H54 (cell line): Measurements from ENCODE around the gene ELFN2.
"Not testable (repeated sequence)": the region's sequence is repeated elsewhere in the genome, so short reads cannot be mapped to it uniquely, and the experiment has no call there.

Experiments
- DNase-seq: peaks from one replicate; pipeline ENCODE4 v3.0.0; 2011; ENCODE audit warnings: low spot score, mixed read lengths; ENCODE audit not compliant: insufficient read length
- FAIRE-seq: peaks from 3 replicates; lab custom pipeline; 2011; peaks lifted over from hg19 to GRCh38; lab: Jason Lieb, UNC
- POLR2A ChIP-seq: IDR thresholded peaks from 2 replicates; pipeline ENCODE4 v1.6.1; 2011; ENCODE audit warnings: low read depth, mild to moderate bottlenecking, low read length

Gene ELFN2, protein sequence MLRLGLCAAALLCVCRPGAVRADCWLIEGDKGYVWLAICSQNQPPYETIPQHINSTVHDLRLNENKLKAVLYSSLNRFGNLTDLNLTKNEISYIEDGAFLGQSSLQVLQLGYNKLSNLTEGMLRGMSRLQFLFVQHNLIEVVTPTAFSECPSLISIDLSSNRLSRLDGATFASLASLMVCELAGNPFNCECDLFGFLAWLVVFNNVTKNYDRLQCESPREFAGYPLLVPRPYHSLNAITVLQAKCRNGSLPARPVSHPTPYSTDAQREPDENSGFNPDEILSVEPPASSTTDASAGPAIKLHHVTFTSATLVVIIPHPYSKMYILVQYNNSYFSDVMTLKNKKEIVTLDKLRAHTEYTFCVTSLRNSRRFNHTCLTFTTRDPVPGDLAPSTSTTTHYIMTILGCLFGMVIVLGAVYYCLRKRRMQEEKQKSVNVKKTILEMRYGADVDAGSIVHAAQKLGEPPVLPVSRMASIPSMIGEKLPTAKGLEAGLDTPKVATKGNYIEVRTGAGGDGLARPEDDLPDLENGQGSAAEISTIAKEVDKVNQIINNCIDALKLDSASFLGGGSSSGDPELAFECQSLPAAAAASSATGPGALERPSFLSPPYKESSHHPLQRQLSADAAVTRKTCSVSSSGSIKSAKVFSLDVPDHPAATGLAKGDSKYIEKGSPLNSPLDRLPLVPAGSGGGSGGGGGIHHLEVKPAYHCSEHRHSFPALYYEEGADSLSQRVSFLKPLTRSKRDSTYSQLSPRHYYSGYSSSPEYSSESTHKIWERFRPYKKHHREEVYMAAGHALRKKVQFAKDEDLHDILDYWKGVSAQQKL

DNA sequence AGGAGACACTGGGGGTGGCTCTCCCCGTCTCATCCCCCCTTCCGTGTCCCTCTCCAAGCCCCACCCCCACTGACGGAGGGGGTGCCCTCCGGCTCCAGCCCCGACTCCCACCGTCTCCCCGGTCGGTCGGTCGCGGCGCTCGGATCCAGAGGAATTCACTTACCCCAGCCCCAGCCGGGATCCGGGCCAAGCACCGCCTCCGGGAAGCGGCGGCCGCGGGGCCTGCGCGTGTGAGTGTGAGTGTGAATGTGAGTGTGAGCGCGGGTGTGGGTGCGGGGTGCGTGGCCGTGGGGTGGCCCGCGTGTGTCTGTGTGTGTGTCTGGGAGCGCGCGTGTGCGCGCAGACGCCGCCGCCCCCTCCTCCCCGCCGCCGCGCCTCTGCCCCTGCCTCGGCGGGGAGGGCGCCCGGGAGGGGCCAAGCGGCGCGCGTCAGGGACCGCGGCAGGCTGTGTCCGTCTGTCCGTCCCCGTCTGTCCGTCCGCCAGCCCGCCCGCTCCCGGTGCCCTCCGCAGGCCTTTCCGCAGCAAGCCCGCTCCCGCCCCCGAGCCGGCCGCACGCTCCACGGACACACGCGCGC, at the start of gene ELFN2:
TSS of gene ELFN2 (minus strand) at position 345 of the 576 bp plus-strand sequence. CDS start 51,945 bp downstream, outside the sequence.
- DNase-seq = peak; percentile 44
- no peak for FAIRE-seq
- 0 out of 2 replicates have a peak, but pooled peaks have one; percentile 22 for TF ChIP-seq POLR2A

- FAIRE-seq = no peak
- TF ChIP-seq POLR2A = no peak
Observed at GRCh38 chr22:37476389-37477329, 49.4 kb upstream of the ELFN2 start.

GRCh38 chr22:37474447-37475090, 47.3 kb upstream of the ELFN2 start:
- DNase-seq (no peak), FAIRE-seq (no peak)
- TF ChIP-seq POLR2A = no peak

More at GRCh38 chr22:37476389-37477329, 49.4 kb upstream of the ELFN2 start:
- no peak for DNase-seq

DNA sequence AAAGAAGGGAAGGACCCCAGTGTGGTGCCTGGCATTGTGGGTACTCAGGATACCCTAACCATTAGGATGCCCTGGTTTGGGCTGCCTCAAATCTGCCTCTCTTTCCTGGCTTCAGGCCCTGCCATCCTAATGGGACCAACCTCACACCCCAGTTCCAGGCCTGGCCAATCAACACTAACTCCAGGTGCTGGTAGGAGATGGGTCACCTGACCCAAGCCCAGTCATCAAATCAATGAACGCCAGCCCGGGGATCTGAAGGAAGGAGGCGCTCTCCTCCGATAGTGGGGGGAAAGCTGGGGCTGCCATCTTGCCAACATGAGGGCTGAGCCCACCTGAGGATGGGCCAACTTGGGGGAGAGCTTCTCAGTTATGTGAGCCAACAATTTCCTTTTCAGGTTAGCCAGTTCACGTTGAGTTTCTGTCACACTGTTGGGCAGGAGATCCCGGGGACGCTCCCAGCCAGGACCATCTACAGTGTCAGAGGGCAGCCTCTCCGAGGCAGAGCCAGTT, 46.2 kb upstream of the ELFN2 start:
- DNase-seq (no peak), FAIRE-seq (no peak)
- no peak for TF ChIP-seq POLR2A

DNA sequence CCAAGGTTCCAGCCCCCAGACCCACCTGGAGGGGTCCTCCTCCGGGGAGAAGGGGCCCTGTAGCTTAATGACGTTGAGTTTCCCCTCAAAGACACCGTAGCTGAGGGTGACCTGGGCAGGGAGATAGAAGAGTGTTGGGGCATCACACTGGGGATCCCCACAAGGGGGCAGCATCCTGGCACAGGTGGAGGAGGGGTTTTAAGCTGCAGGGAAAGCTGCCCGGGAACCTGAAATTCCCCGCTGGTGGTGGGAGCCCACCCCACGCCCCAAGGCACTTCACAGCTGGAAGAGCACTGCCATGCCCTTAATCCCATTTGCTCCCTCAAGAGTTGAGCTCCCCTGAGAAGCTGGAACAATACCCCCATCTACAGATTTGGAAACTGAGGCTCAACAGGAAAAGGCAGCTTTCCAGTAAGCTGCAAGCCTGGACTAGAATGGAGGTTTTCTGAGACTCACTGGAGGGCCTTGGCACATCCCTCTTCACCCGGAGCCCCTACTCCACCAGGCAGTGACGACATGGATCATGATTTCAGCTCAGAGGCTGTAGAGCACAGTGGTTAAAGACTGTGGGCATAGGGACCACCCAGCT, 45.2 kb upstream of the ELFN2 start:
- TF ChIP-seq POLR2A = no peak
- FAIRE-seq (no peak), DNase-seq (peak; percentile 33)

DNA sequence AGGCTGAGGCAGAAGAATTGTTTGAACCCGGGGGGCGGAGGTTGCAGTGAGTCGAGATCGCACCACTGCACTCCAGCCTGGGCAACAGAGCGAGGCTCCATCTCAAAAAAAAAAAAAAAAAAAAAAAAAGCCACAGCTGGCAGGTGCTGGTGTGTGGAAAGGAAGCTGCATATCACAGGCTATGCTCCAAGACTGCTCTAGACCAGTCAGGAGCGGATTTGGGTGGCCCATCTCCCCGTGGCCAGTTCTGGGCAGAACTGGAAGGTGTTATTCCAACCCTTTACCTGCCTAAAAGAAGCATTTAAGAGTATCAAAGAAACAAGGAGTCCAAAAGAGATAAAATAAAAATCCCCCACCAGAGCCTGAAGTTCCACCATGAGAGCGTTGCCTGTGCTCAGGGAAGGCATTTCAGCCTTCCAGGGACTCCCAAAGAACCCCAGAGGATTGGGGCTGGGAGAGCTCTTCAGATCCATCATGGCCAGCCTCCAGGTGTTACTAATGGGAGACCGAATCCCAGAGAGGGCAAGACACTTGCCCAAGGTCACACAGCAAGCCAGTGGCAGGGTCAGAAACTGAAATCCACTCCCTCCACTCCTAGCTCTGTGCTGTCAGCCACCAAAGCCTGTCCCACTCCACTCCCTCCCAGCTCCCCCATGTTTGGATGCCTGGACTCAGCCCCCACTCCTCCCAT, 44.6 kb upstream of the ELFN2 start:
- DNase-seq (no peak), FAIRE-seq (no peak)
- no peak for TF ChIP-seq POLR2A

DNA sequence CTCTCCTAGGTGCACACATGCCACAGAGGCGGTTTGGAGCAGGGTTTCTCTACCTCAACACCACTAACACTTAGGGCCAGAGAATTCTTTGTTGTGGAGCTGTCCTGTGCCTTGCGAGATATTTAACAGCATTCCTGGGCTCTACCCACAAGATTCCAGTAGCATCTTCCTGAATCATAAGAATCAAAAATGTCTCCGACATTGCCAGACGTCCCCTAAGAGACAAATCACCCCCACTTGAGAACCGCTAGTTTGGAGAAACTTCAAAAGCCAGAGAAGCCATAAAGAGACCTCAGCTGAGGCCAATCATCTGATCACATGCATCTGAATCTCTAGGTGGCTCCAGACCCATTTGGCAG, 42.8 kb upstream of the ELFN2 start:
- TF ChIP-seq POLR2A = no peak
- no peak for DNase-seq
- no peak for FAIRE-seq

- FAIRE-seq (no peak), DNase-seq (no peak)
- no peak for TF ChIP-seq POLR2A
Observed at GRCh38 chr22:37469416-37470086, 42.3 kb upstream of the ELFN2 start.

DNA sequence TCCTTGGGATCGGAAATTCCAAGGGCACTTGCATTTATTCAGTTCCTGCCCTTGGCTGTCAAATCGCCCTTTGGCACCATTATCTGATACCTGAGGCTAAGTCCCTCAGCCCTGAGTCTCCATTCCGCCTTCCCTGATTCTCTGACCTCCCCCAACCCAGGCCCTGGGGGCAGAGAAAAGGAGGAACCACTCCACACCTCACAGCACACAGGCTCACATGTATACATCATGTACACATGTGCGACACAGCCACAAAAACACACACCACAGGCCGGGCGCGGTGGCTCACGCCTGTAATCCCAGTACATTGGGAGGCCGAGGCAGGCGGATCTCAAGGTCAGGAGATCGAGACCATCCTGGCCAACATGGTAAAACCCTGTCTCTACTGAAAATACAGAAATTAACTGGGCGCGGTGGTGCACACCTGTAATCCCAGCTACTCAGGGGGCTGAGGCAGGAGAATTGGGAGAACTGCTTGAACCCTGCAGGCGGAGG, 41.0 kb upstream of the ELFN2 start:
- FAIRE-seq, DNase-seq: not testable (repeated sequence)

DNA sequence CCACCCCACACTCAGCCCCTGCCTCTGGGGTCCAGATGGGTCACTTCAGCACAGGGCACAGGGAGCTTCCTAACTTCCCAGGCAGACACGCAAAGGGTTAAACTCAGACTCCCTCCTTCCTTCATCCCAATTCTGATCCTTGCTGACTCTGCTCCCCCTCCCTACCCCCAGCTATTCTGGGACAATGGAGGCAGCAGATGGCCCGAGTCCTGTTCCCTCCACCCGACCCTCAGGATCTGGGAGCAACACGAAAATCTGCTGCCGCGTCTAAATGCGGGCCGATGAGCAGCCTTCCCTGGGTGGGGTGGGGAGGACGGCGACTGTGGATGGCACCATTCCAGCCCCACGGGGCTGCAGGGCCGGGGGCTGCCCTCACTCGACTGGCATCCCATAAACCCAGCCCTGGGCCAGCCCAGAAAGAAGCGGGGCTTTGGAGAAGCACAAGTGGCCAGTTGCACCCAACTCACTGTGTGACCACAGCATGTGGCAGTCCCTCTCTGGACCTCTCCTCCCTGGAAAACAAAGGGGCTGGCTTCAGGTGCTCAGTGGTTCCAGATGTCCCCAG, 40.2 kb upstream of the ELFN2 start:
- FAIRE-seq = no peak
- no peak for DNase-seq
- TF ChIP-seq POLR2A = no peak

DNA sequence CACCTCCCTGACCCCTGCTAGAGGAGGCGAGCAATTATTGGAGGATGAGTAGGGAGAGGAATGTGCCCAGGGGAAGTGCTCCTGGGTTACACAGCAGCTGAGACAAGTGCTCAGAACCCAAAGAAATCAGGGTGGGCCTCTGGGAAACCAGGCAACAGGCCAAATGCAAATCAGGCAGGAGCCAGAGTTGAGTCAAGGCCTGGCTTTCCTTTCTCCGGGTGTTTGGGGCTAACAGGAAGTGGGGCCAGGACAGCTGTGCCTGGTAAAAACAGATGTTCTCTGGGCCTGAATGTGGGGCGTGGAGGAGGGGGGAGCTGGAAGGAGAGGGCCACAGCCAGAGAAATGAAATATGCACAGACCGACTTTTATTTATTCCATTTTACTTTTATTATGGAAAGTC, 36.9 kb upstream of the ELFN2 start:
- DNase-seq (no peak), FAIRE-seq (no peak)
- TF ChIP-seq POLR2A = no peak
